Measurements from ENCODE around the gene C5.
A peak's percentile ranks its signal among the peaks of the same experiment; 100 is the strongest.

Gene C5

DNA sequence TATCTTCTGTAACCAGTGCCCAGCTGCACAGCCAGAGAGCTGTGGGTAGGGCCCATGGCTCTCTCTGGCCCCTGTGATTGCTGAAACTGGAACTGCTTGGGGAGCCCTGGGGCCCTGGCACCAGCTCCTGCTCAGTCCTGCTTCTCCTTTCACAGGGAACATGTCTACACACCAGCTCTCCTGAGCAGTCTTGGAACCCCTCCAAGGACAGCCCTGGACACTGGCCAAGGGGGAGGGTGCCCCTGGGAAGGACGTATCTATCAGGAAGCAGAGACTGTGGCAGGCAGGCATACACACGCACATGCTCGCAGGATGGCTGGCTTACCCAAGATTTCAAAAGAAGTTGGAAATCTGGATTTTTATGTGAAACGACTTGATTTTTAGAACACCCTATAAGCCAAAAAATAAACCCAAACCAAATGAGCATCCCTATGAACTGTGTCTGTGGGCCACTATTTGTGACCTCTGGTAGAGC, 114.7 kb downstream of the C5 start:
- TF ChIP-seq CTCF (IDR thresholded peaks at IDR 0.05; ENCODE audit: insufficient read depth, low read length, poor library complexity, severe bottlenecking), result no peak
- Histone ChIP-seq H3K36me3 (ENCODE audit: control insufficient read depth, insufficient read depth, low read length) (no peaks in the 10 kb centered on the region), H3K4me3 (replicated peaks; ENCODE audit: low read depth, low read length) (no peak overlapping the region), H3K27me3 (replicated peaks; ENCODE audit: control insufficient read depth, insufficient read depth, low read length) (no peaks in the 10 kb centered on the region)
- DNase-seq (ENCODE audit: extremely low read depth, insufficient read length), result peak; percentile 59

GRCh38 chr9:120934281-120934680, 115.8 kb downstream of the C5 start:
- no peak for TF ChIP-seq CTCF (IDR thresholded peaks at IDR 0.05; ENCODE audit: insufficient read depth, low read length, poor library complexity, severe bottlenecking)
- H3K36me3 ChIP-seq (ENCODE audit: control insufficient read depth, insufficient read depth, low read length), result no peaks in the 10 kb centered on the region
- no peak for DNase-seq (ENCODE audit: extremely low read depth, insufficient read length)

DNA sequence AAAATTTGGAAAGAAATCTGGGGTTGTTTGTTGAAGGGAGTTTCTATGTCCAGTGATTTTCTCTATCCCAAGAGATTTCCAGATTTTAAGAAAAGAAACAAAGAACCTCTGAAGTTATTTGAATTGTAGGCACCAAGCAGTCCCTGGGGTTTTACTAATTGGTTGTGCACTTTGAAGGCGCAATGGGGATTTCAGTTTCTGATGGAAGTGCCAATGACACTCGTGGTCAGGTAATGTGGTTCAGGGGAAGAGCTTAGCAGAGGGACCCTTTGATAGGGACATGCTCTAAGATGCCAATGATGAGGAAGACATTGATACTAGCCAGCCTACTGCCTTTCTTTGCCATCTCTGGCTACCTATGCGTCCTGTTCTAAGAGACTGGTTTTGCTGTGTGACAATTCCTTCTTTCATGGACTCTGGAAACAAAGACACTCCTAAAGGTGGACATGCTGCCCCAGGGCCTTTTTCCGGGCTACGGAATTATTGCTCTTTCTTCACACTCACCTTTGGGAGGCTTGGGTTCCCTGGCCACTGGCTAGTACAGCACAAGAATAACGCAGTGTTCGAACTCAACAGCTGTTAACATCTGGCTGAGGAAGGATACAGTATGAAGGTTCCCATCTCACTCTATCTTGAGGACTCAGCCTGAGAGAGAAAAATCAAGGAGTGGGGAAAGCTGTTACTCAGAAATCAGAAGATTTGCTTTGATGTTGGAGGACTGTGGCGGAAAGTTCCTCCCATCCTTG, 116.6 kb downstream of the C5 start:
- H3K27me3 ChIP-seq (replicated peaks; ENCODE audit: control insufficient read depth, insufficient read depth, low read length), result no peaks in the 10 kb centered on the region
- no peak for DNase-seq (ENCODE audit: extremely low read depth, insufficient read length)
- H3K4me3 ChIP-seq (replicated peaks; ENCODE audit: low read depth, low read length), result no peak overlapping the region
- TF ChIP-seq CTCF (IDR thresholded peaks at IDR 0.05; ENCODE audit: insufficient read depth, low read length, poor library complexity, severe bottlenecking), result no peak
- no peaks in the 10 kb centered on the region for H3K36me3 ChIP-seq (ENCODE audit: control insufficient read depth, insufficient read depth, low read length)

More at GRCh38 chr9:120934281-120934680, 115.8 kb downstream of the C5 start:
- H3K4me3 ChIP-seq (replicated peaks; ENCODE audit: low read depth, low read length), result no peak overlapping the region
- no peaks in the 10 kb centered on the region for H3K27me3 ChIP-seq (replicated peaks; ENCODE audit: control insufficient read depth, insufficient read depth, low read length)

DNA sequence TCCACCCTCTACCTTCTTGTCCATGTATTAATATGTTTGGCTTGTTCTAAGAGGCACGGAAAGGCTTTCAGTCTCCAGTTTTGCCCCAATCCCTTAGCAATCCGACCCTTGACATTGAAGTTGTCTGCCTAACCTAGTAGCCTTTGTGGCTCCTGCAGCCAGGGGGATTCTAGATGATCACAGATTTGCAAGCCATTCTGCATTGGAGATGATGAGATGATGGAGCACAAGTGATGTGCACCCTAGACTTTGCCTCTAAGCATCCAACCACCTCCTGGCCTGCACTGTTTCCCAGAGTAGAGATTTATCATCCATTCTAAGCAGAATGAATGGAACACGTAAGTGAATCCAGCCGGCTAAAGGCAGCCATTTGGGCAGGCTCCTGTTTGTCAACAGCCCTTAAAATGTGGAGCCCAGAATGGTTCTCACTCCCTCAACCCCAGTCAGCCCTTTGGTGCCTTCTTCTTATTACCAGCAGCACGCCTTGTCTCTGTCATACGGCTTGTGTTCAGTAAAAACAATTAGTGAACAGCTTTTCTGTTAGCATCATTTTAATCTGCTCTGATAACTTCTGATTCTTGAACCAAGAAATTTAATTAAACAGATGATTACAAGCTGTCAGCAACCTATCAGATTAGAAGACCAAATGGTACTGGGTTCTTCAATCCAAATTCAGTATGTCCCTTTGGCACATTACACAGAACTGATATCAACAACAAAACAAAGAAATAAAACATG, 117.8 kb downstream of the C5 start:
- H3K4me3 ChIP-seq (replicated peaks; ENCODE audit: low read depth, low read length), result peak overlapping the region; percentile 29; the same call in 1 of the 2 replicates

More for the DNA sequence above, 117.8 kb downstream of the C5 start:
- Histone ChIP-seq H3K27me3 (replicated peaks; ENCODE audit: control insufficient read depth, insufficient read depth, low read length) (no peaks in the 10 kb centered on the region), H3K36me3 (ENCODE audit: control insufficient read depth, insufficient read depth, low read length) (no peaks in the 10 kb centered on the region)
- TF ChIP-seq CTCF (IDR thresholded peaks at IDR 0.05; ENCODE audit: insufficient read depth, low read length, poor library complexity, severe bottlenecking), result no peak
- DNase-seq (ENCODE audit: extremely low read depth, insufficient read length), result peak; percentile 59
